Thyroid gland (tissue), 4 donors: ENCODE measurements around the gene KCNK17. TPM values are rescaled to one million over a fixed set of nuclear protein-coding genes. Genes with fewer than 3 reads are reported as not detected.

ENCODE experiments used
- DNase-seq, 2 donors: peaks; one replicate each; pipeline ENCODE4 v3.0.0-alpha.2; 2019
- H3K27ac ChIP-seq, 3 donors: fragments of 200-600 bp; sonication (generic); 1 replicate in 2 of 3; 2 replicates in 1 of 3; pipeline ENCODE4 v1.5.1; 2016 to 2019; ENCODE audit warnings: mild to moderate bottlenecking in 1 of 3, moderate library complexity in 1 of 3
- H3K27me3 ChIP-seq: fragments of 200-600 bp; sonication (generic); one replicate; pipeline ENCODE4 v1.5.1; 2019
- H3K36me3 ChIP-seq, 2 donors: fragments of 200-600 bp; sonication (generic); one replicate each; pipeline ENCODE4 v1.5.1; 2016 to 2019
- H3K4me1 ChIP-seq, 2 donors: fragments of 200-600 bp; sonication (generic); one replicate each; pipeline ENCODE4 v1.5.1; 2017 to 2019
- H3K4me3 ChIP-seq, 3 donors: fragments of 200-600 bp; sonication (generic); replicated peaks in 1 of 3; 1 replicate in 2 of 3; 2 replicates in 1 of 3; pipeline ENCODE4 v1.5.1; 2016; ENCODE audit warnings: mild to moderate bottlenecking in 1 of 3
- H3K9me3 ChIP-seq: fragments of 200-600 bp; sonication (generic); one replicate; pipeline ENCODE4 v1.5.1; 2017
- POLR2A ChIP-seq, 2 donors: fragments of 450-650 bp; IDR thresholded peaks; one replicate each; pipeline ENCODE4 v1.6.1; 2017; ENCODE audit warnings: antibody characterized with exemption in 2 of 2, mild to moderate bottlenecking in 2 of 2, moderate library complexity in 1 of 2
- WGBS, 2 donors: methylation state at CpG; one replicate each; pipeline ENCODE4 v1.1.5; 2017; 5-methylcytosine and 5-hydroxymethylcytosine counted together
- intact Hi-C: fragments of 100-400 bp; cut with DNase I; formaldehyde crosslinking; loops from one replicate; pipeline ENCODE4 v1.15.1; 2023
- total RNA-seq, 4 donors: library from RNA; depleted of rRNA; stranded (reverse); fragments of >200 nt; gene quantifications; one replicate each; pipeline ENCODE4 v1.2.3, GENCODE V29; 2016
- TF ChIP-seq, protein P1 (sequence below), 6 experiments: fragments of 200-600 bp in 3 of 6; fragments of 450-650 bp in 3 of 6; sonication (generic) in 3 of 6; IDR thresholded peaks; one replicate each; pipeline ENCODE4 v1.5.1; 2016 to 2019; ENCODE audit warnings: antibody characterized with exemption in 6 of 6, mild to moderate bottlenecking in 2 of 6, inconsistent platforms in 1 of 6, moderate library complexity in 1 of 6

KCNK17 gene
- total RNA-seq, 4 donors from 2014 or later: 1.1 to 11.5 (median 4.5) TPM

- DNase-seq: peak; percentile 73 to 79
- intact Hi-C loops: loop anchor here (5.0 kb wide), 1 partner anchor 438 kb away; no protein-coding TSS in a partner anchor
Measured at GRCh38 chr6:39309942-39310531, 4.2 kb downstream of the KCNK17 start.

GRCh38 chr6:39307462-39307861, 6.8 kb downstream of the KCNK17 start:
- DNase-seq: no peak
- no peak overlapping the region for H3K27ac ChIP-seq
- no peaks in the 10 kb centered on the region for H3K36me3 ChIP-seq
- TF ChIP-seq, protein P1, sequence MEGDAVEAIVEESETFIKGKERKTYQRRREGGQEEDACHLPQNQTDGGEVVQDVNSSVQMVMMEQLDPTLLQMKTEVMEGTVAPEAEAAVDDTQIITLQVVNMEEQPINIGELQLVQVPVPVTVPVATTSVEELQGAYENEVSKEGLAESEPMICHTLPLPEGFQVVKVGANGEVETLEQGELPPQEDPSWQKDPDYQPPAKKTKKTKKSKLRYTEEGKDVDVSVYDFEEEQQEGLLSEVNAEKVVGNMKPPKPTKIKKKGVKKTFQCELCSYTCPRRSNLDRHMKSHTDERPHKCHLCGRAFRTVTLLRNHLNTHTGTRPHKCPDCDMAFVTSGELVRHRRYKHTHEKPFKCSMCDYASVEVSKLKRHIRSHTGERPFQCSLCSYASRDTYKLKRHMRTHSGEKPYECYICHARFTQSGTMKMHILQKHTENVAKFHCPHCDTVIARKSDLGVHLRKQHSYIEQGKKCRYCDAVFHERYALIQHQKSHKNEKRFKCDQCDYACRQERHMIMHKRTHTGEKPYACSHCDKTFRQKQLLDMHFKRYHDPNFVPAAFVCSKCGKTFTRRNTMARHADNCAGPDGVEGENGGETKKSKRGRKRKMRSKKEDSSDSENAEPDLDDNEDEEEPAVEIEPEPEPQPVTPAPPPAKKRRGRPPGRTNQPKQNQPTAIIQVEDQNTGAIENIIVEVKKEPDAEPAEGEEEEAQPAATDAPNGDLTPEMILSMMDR (IDR thresholded peaks at IDR 0.05): no peak
- TF ChIP-seq POLR2A (IDR thresholded peaks at IDR 0.05): no peak
- no peaks in the 10 kb centered on the region for H3K9me3 ChIP-seq
- WGBS, 2 donors: 85 to 86% methylated on average over 3 of the region's 3 CpGs
- peaks cover 0 to 7% of the 10 kb centered on the region in 2 donors for H3K4me1 ChIP-seq
- intact Hi-C loops: loop anchor here (5.0 kb wide), 1 partner anchor 435 kb away; no protein-coding TSS in a partner anchor
- no peaks in the 10 kb centered on the region for H3K27me3 ChIP-seq
- no peak overlapping the region for H3K4me3 ChIP-seq

More at GRCh38 chr6:39309942-39310531, 4.2 kb downstream of the KCNK17 start:
- no peak overlapping the region for H3K4me3 ChIP-seq
- TF ChIP-seq, protein P1 (IDR thresholded peaks at IDR 0.05): peak; percentile 67 to 92 (median 83)
- no peak for TF ChIP-seq POLR2A (IDR thresholded peaks at IDR 0.05)
- H3K9me3 ChIP-seq: no peaks in the 10 kb centered on the region
- no peak overlapping the region for H3K27ac ChIP-seq
- H3K36me3 ChIP-seq: no peaks in the 10 kb centered on the region
- H3K27me3 ChIP-seq: peaks cover 6% of the 10 kb centered on the region
- H3K4me1 ChIP-seq: peaks cover 11 to 15% of the 10 kb centered on the region in 2 donors
- WGBS, 2 donors: 39 to 46% methylated on average over 6 to 7 of the region's 7 CpGs

DNA sequence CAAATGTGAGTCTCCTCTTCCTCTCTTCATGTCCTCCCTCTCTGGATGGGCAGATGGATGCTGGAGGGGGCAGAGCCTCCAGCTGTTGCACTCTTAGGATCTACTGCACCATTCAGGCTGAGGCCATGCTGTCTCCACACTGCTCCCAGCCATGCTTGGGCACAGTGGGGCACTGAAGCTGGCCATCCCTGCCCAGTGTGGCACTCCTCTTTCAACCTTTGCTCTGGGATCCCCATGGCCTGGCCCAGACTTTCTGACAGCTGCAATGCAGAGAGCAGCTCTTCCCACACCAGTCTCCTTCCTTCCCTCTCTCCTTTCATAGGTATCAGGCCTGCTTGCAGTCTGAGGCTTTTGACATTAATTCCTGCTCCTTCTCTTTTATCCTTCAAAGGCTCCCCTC, 9.3 kb downstream of the KCNK17 start:
- H3K27me3 ChIP-seq: no peaks in the 10 kb centered on the region
- DNase-seq: no peak
- intact Hi-C loops: loop anchor here (2.0 to 5.0 kb wide), 3 partner anchors 73 to 433 kb away; no protein-coding TSS in a partner anchor
- H3K36me3 ChIP-seq: no peaks in the 10 kb centered on the region
- H3K4me1 ChIP-seq: peaks cover 0 to 7% of the 10 kb centered on the region in 2 donors
- no peak overlapping the region for H3K27ac ChIP-seq
- H3K4me3 ChIP-seq: no peak overlapping the region
- TF ChIP-seq, protein P1 (IDR thresholded peaks at IDR 0.05): no peak
- no peak for TF ChIP-seq POLR2A (IDR thresholded peaks at IDR 0.05)
- H3K9me3 ChIP-seq: no peaks in the 10 kb centered on the region

DNA sequence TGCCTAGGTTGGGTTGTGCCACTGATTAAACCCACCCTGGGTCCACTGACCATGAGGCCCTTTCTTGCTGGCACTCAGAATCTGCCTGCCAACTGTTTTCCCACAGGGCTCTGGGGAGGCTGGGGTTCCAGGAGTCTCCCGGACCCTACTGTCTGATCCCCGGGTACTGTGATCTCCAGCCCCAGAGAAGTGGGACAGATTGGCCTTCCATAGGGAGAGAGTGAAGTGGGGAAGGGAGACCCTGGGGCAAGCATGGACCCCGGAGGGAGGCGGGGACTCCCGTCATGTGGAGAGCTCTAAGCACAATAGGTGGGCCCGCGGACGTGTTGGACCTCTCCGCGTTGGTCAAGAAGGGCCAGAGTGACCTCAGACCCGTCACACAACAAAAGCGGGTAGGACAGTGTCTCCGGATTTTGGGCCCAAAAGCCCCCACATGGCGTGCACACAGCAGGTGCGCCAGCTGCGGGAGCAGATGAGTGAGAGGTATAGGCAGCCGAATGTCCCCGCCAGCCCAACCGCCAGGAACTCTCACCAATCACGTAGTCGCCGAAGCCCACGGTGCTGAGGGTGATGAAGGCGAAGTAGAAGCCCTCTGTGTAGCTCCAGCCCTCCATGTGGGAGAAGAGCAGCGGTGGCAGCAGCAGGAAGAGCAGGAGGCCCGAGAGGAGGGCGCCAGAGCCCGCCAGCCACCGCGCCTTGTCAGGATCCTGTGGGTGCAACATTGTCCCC, 10.6 kb downstream of the KCNK17 start:
- no peaks in the 10 kb centered on the region for H3K27me3 ChIP-seq
- no peak for DNase-seq
- 86 to 89% methylated on average over 25 to 30 of the region's 30 CpGs for WGBS, 2 donors
- no peak overlapping the region for H3K4me3 ChIP-seq
- peaks cover 0 to 7% of the 10 kb centered on the region in 2 donors for H3K4me1 ChIP-seq
- TF ChIP-seq, protein P1 (IDR thresholded peaks at IDR 0.05): no peak
- no peak for TF ChIP-seq POLR2A (IDR thresholded peaks at IDR 0.05)
- no peaks in the 10 kb centered on the region for H3K9me3 ChIP-seq
- no peak overlapping the region for H3K27ac ChIP-seq
- H3K36me3 ChIP-seq: no peaks in the 10 kb centered on the region
- intact Hi-C loops: loop anchor here (2.0 to 5.0 kb wide), 2 partner anchors 71 to 137 kb away; no protein-coding TSS in a partner anchor
